CD14-positive monocyte (primary cell): ENCODE measurements around the gene ACOT11. TPM values are rescaled to one million over a fixed set of nuclear protein-coding genes. Genes with fewer than 3 reads are reported as not detected.
"Not testable (repeated sequence)": the region's sequence is repeated elsewhere in the genome, so short reads cannot be mapped to it uniquely, and the experiment has no call there.

ENCODE experiments used
- DNase-seq, 3 donors: peaks; one replicate each; pipeline ENCODE4 v3.0.0-alpha.2; 2011 to 2022
- H2AFZ ChIP-seq: 2 replicates; pipeline ENCODE4 v1.6.0; 2012; ENCODE audit warnings: mild to moderate bottlenecking, low read depth, low read length, inconsistent platforms; ENCODE audit not compliant: insufficient read depth, poor library complexity, severe bottlenecking
- H3K27ac ChIP-seq, 2 donors: 1 replicate in 1 of 2; 2 replicates in 1 of 2; pipeline ENCODE4 v1.5.1; 2012 to 2013; ENCODE audit warnings: low read length in 2 of 2, control low read depth in 1 of 2, inconsistent platforms in 1 of 2, low read depth in 1 of 2, mild to moderate bottlenecking in 1 of 2
- H3K27me3 ChIP-seq, 2 donors: one replicate each; pipeline versions ENCODE4 v1.6.0 to v1.6.1; 2011 to 2013; ENCODE audit warnings: low read length in 2 of 2; ENCODE audit not compliant: control insufficient read depth in 2 of 2, insufficient read depth in 2 of 2
- H3K36me3 ChIP-seq, 2 donors: replicated peaks in 1 of 2; 1 replicate in 1 of 2; 2 replicates in 1 of 2; pipeline versions ENCODE4 v1.5.1 to v1.6.1; 2012 to 2013; ENCODE audit warnings: low read length in 2 of 2, control low read depth in 1 of 2, inconsistent platforms in 1 of 2, mild to moderate bottlenecking in 1 of 2; ENCODE audit not compliant: insufficient read depth in 2 of 2, control insufficient read depth in 1 of 2
- H3K4me1 ChIP-seq, 2 donors: 1 replicate in 1 of 2; 2 replicates in 1 of 2; pipeline versions ENCODE4 v1.5.1 to v1.6.1; 2012 to 2013; ENCODE audit warnings: low read length in 2 of 2, control low read depth in 1 of 2, inconsistent platforms in 1 of 2, mild to moderate bottlenecking in 1 of 2, moderate library complexity in 1 of 2; ENCODE audit not compliant: insufficient read depth in 2 of 2, control insufficient read depth in 1 of 2
- H3K4me2 ChIP-seq: replicated peaks from 2 replicates; pipeline ENCODE3; 2012; ENCODE audit warnings: low read length, moderate library complexity, mild to moderate bottlenecking; ENCODE audit not compliant: poor library complexity, severe bottlenecking; ENCODE audit errors: extremely low read depth
- H3K4me3 ChIP-seq, 3 experiments: fragments of 200-600 bp in 1 of 3; sonication (generic) in 1 of 3; replicated peaks in 1 of 3; 1 replicate in 2 of 3; 2 replicates in 1 of 3; pipeline ENCODE4 v1.5.1; 2011 to 2013; ENCODE audit warnings: low read length in 3 of 3, mild to moderate bottlenecking in 3 of 3, control low read depth in 2 of 3, low read depth in 2 of 3, inconsistent platforms in 1 of 3, moderate library complexity in 1 of 3
- H3K79me2 ChIP-seq: 2 replicates; pipeline ENCODE4 v1.6.0; 2012; ENCODE audit warnings: mild to moderate bottlenecking, control low read depth, inconsistent platforms, low read length, moderate library complexity; ENCODE audit not compliant: insufficient read depth
- H3K9ac ChIP-seq: 2 replicates; pipeline ENCODE4 v1.6.0; 2017; ENCODE audit warnings: low read length, mild to moderate bottlenecking; ENCODE audit not compliant: insufficient read depth, poor library complexity, severe bottlenecking
- H3K9me3 ChIP-seq, 2 donors: replicated peaks in 1 of 2; 1 replicate in 1 of 2; 2 replicates in 1 of 2; pipeline versions ENCODE4 v1.5.1 to v1.6.1; 2012 to 2013; ENCODE audit warnings: low read length in 2 of 2, control low read depth in 1 of 2; ENCODE audit not compliant: control insufficient read depth in 1 of 2, insufficient read depth in 1 of 2
- H4K20me1 ChIP-seq: 2 replicates; pipeline ENCODE4 v1.6.0; 2012; ENCODE audit warnings: mild to moderate bottlenecking, low read length, control low read depth, moderate library complexity; ENCODE audit not compliant: insufficient read depth
- H3K27ac Mint-ChIP-seq, 7 donors: one replicate each; pipeline ENCODE4 v1.8.0; 2020; ENCODE audit warnings: mild to moderate bottlenecking in 7 of 7, mixed read lengths in 7 of 7, moderate library complexity in 6 of 7, inconsistent platforms in 2 of 7
- H3K27me3 Mint-ChIP-seq, 3 donors: one replicate each; pipeline ENCODE4 v1.8.0; 2021 to 2022; ENCODE audit warnings: low read depth in 3 of 3, mild to moderate bottlenecking in 3 of 3, mixed read lengths in 3 of 3, moderate library complexity in 3 of 3, inconsistent platforms in 1 of 3
- H3K36me3 Mint-ChIP-seq, 2 donors: one replicate each; pipeline ENCODE4 v1.8.0; 2020; ENCODE audit warnings: mixed read lengths in 2 of 2, inconsistent platforms in 1 of 2, mild to moderate bottlenecking in 1 of 2
- H3K4me1 Mint-ChIP-seq: one replicate; pipeline ENCODE4 v1.8.0; 2020; ENCODE audit warnings: mild to moderate bottlenecking, mixed read lengths
- H3K4me3 Mint-ChIP-seq, 2 donors: one replicate each; pipeline ENCODE4 v1.8.0; 2020; ENCODE audit warnings: mild to moderate bottlenecking in 2 of 2, mixed read lengths in 2 of 2, moderate library complexity in 1 of 2
- H3K9me3 Mint-ChIP-seq, 7 donors: one replicate each; pipeline ENCODE4 v1.8.0; 2020 to 2022; ENCODE audit warnings: mixed read lengths in 7 of 7, mild to moderate bottlenecking in 6 of 7, moderate library complexity in 6 of 7, inconsistent platforms in 2 of 7
- WGBS: methylation state at CpG from one replicate; pipeline ENCODE4 v1.1.5; 2013; ENCODE audit warnings: missing lambda C conversion rate; ENCODE audit not compliant: insufficient coverage; 5-methylcytosine and 5-hydroxymethylcytosine counted together
- intact Hi-C, 2 donors: fragments of 100-400 bp; cut with micrococcal nuclease; formaldehyde crosslinking; loops; one replicate each; pipeline versions ENCODE4 v1.15.0 to v1.15.1; 2023
- polyA plus RNA-seq, 3 donors: library from polyadenylated mRNA; depleted of rRNA in 1 of 3; unstranded in 2 of 3; stranded (reverse) in 1 of 3; fragments of 300-500 nt in 2 of 3; fragments of >200 nt in 1 of 3; fragmentation: Illumina TruSeq in 2 of 3; gene quantifications; 1 replicate in 2 of 3; 2 replicates in 1 of 3; pipeline ENCODE4 v1.2.3, GENCODE V29; 2012 to 2021
- TF ChIP-seq, protein P1 (sequence below): fragments of 200-600 bp; IDR thresholded peaks from one replicate; pipeline ENCODE4 v1.8.0; 2022; ENCODE audit warnings: antibody characterized with exemption, mild to moderate bottlenecking

Gene ACOT11
- polyA plus RNA-seq, 3 donors, result 0.18 to 2.1 (median 0.79) TPM

DNA sequence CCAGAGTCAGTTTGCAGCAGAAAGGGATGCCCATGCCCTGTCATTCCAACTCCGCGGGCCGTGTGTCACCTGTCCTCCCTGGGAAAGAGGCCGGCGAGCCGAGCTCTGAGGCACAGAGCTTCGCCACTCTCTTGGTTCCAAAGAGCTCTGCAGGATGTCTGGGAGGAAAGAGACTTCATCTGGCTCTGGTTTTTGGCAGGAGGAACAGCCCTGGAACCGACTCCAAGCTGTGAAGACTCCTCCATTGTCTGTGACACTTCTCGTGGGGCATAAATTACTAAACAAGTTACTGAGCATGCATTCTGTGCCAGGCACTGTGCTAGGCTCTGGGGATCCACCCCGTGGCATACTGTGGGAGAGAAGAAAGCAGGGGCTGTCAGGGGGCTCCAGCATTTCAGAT is 79.2 kb downstream of the ACOT11 start:
- Histone ChIP-seq H2AFZ (no peak overlapping the region), H4K20me1 (no peaks in the 10 kb centered on the region), H3K36me3 (no peaks in the 10 kb centered on the region), H3K4me1 (no peaks in the 10 kb centered on the region), H3K79me2 (no peaks in the 10 kb centered on the region), H3K9me3 (no peaks in the 10 kb centered on the region), H3K27ac (no peak overlapping the region), H3K27me3 (no peaks in the 10 kb centered on the region), H3K4me2 (no peak overlapping the region), H3K4me3 (no peak overlapping the region), H3K9ac (no peak overlapping the region)
- peaks cover 3 to 5% (median 5%) of the 10 kb centered on the region in 3 donors for H3K27me3 Mint-ChIP-seq
- DNase-seq, result no peak
- TF ChIP-seq, protein P1, sequence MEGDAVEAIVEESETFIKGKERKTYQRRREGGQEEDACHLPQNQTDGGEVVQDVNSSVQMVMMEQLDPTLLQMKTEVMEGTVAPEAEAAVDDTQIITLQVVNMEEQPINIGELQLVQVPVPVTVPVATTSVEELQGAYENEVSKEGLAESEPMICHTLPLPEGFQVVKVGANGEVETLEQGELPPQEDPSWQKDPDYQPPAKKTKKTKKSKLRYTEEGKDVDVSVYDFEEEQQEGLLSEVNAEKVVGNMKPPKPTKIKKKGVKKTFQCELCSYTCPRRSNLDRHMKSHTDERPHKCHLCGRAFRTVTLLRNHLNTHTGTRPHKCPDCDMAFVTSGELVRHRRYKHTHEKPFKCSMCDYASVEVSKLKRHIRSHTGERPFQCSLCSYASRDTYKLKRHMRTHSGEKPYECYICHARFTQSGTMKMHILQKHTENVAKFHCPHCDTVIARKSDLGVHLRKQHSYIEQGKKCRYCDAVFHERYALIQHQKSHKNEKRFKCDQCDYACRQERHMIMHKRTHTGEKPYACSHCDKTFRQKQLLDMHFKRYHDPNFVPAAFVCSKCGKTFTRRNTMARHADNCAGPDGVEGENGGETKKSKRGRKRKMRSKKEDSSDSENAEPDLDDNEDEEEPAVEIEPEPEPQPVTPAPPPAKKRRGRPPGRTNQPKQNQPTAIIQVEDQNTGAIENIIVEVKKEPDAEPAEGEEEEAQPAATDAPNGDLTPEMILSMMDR, result no peak
- peaks cover 0 to 5% (median 0%) of the 10 kb centered on the region in 7 donors for H3K9me3 Mint-ChIP-seq
- H3K4me1 Mint-ChIP-seq, result no peaks in the 10 kb centered on the region
- intact Hi-C loops, result no loop called here
- H3K27ac Mint-ChIP-seq, result no peak overlapping the region
- 94% methylated on average over 10 of the region's 10 CpGs for WGBS
- no peaks in the 10 kb centered on the region for H3K36me3 Mint-ChIP-seq
- no peak overlapping the region for H3K4me3 Mint-ChIP-seq

DNA sequence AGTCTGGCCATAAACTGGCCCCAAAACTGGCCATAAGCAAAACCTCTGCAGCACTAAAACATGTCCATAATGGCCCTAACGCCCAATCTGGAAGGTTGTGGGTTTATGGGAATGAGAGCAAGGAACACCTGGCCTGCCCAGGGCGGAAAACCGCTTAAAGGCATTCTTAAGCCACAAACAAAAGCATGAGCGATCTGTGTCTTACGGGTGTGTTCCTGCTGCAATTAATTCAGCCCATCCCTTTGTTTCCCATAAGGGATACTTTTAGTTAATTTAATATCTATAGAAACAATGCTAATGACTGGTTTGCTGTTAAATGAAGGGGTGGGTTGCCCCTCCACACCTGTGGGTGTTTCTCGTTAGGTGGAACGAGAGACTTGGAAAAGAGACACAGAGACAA is 87.8 kb downstream of the ACOT11 start:
- H3K27me3 Mint-ChIP-seq, result not testable (repeated sequence)

DNA sequence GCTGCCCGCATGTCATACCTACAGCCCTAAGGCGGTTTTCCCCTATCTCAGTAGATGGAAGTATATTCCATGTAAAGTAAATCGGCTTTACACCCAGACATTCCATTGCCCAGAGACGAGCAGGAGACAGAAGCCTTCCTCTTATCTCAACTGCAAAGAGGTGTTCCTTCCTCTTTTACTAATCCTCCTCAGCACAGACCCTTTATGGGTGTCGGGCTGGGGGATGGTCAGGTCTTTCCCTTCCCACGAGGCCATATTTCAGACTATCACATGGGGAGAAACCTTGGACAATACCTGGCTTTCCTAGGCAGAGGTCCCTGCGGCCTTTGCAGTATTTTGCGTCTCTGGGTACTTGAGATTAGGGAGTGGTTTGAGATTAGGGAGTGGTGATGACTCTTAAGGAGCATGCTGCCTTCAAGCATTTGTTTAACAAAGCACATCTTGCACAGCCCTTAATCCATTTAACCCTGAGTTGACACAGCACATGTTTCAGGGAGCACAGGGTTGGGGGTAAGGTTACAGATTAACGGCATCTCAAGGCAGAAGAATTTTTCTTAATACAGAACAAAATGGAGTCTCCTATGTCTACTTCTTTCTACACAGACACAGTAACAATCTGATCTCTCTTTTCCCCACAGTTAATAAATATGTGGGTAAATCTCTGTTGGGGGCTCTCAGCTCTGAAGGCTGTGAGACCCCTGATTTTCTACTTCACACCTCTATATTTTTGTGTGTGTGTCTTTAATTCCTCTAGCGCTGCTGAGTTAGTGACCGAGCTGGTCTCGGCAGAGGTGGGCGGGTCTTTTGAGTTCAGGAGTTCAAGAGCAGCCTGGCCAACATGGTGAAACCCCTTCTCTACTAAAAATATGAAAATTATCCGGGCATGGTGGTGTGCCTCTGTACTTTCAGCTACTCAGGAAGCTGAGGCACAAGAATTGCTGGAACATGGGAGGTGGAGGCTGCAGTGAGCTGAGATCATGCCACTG is 88.7 kb downstream of the ACOT11 start:
- H3K4me3 Mint-ChIP-seq, H3K27ac ChIP-seq, H4K20me1 ChIP-seq, H2AFZ ChIP-seq, H3K36me3 ChIP-seq, H3K79me2 ChIP-seq, H3K9me3 Mint-ChIP-seq, H3K4me1 ChIP-seq, H3K27me3 Mint-ChIP-seq, H3K9me3 ChIP-seq, H3K4me1 Mint-ChIP-seq, H3K27ac Mint-ChIP-seq, DNase-seq, H3K27me3 ChIP-seq, H3K9ac ChIP-seq, intact Hi-C loops, H3K4me3 ChIP-seq, H3K4me2 ChIP-seq, H3K36me3 Mint-ChIP-seq: not testable (repeated sequence)
- 100% methylated on average over 1 of the region's 14 CpGs for WGBS

More for the DNA sequence above, 87.8 kb downstream of the ACOT11 start:
- H3K4me1 ChIP-seq, H3K4me1 Mint-ChIP-seq, H3K36me3 ChIP-seq, H3K4me3 Mint-ChIP-seq, DNase-seq, H3K79me2 ChIP-seq, H3K9me3 Mint-ChIP-seq, H3K36me3 Mint-ChIP-seq, H3K9ac ChIP-seq, H3K27ac Mint-ChIP-seq, H4K20me1 ChIP-seq, H3K9me3 ChIP-seq, H3K4me3 ChIP-seq, intact Hi-C loops, H3K27me3 ChIP-seq, H3K27ac ChIP-seq, H3K4me2 ChIP-seq, H2AFZ ChIP-seq: not testable (repeated sequence)
- 93% methylated on average over 2 of the region's 7 CpGs for WGBS
